ENCODE results near the gene GABRR2.

The GABRR2 gene

GRCh38 chr6:89297695-89298351, 17.3 kb downstream of the GABRR2 start (continued):
- no peak for TF ChIP-seq ZNF518A (tag by site-specific recombination; conservative IDR thresholded peaks at IDR 0.05; ENCODE audit: low read depth)
- no peak for TF ChIP-seq ZBTB8A (tag by site-specific recombination; IDR thresholded peaks at IDR 0.05)
- 0 out of 2 replicates have a peak, but pooled peaks have one; percentile 72 for TF ChIP-seq ZNF660 (tag by site-specific recombination; IDR thresholded peaks at IDR 0.05)
- TF ChIP-seq GLIS2 (tag by site-specific recombination; IDR thresholded peaks at IDR 0.05) = no peak
- no peak for TF ChIP-seq ZNF514 (tag by site-specific recombination; IDR thresholded peaks at IDR 0.05)
- no peak for TF ChIP-seq ZNF302 (tag by site-specific recombination; IDR thresholded peaks at IDR 0.05; ENCODE audit: low read depth)
- TF ChIP-seq ZBTB48 (tag by site-specific recombination; IDR thresholded peaks at IDR 0.05) = no peak
- TF ChIP-seq ZNF221 (tag by site-specific recombination; IDR thresholded peaks at IDR 0.05; ENCODE audit: borderline replicate concordance) = no peak
- no peak for TF ChIP-seq PRDM2 (tag by site-specific recombination; IDR thresholded peaks at IDR 0.05; ENCODE audit: borderline replicate concordance)
- TF ChIP-seq ELK4 (IDR thresholded peaks at IDR 0.05; ENCODE audit: borderline replicate concordance, low read depth, low read length) = no peak
- TF ChIP-seq INSM2 (tag by site-specific recombination; IDR thresholded peaks at IDR 0.05) = peak; percentile 81
- TF ChIP-seq ZNF114 (tag by site-specific recombination; IDR thresholded peaks at IDR 0.05) = no peak
- TF ChIP-seq ZNF768 (tag by site-specific recombination; IDR thresholded peaks at IDR 0.05) = no peak
- TF ChIP-seq GFI1B (tag by site-specific recombination; IDR thresholded peaks at IDR 0.05) = 0 out of 2 replicates have a peak, but pooled peaks have one; percentile 8
- TF ChIP-seq ZBTB1 (tag by site-specific recombination; IDR thresholded peaks at IDR 0.05) = no peak
- no peak for TF ChIP-seq ZBTB49 (tag by site-specific recombination; IDR thresholded peaks at IDR 0.05; ENCODE audit: low read depth)
- TF ChIP-seq TRIM28 (IDR thresholded peaks at IDR 0.05; ENCODE audit: borderline replicate concordance, low read length) = no peak
- peak; percentile 86 for TF ChIP-seq EGR2 (tag by site-specific recombination; IDR thresholded peaks at IDR 0.05; ENCODE audit: low read depth)
- TF ChIP-seq PATZ1 (tag by site-specific recombination; IDR thresholded peaks at IDR 0.05) = peak; percentile 51
- no peak for TF ChIP-seq HOXA7 (CRISPR knock-in tag; IDR thresholded peaks at IDR 0.05; ENCODE audit: borderline replicate concordance)
- no peak for TF ChIP-seq KLF7 (tag by site-specific recombination; IDR thresholded peaks at IDR 0.05; ENCODE audit: borderline replicate concordance)
